Eye (tissue), 1 donor: Measurements from ENCODE around the gene PRKN.

Experiments used
- DNase-seq: peaks from one replicate; pipeline ENCODE4 v3.0.0-alpha.2; 2015

Gene PRKN

DNA sequence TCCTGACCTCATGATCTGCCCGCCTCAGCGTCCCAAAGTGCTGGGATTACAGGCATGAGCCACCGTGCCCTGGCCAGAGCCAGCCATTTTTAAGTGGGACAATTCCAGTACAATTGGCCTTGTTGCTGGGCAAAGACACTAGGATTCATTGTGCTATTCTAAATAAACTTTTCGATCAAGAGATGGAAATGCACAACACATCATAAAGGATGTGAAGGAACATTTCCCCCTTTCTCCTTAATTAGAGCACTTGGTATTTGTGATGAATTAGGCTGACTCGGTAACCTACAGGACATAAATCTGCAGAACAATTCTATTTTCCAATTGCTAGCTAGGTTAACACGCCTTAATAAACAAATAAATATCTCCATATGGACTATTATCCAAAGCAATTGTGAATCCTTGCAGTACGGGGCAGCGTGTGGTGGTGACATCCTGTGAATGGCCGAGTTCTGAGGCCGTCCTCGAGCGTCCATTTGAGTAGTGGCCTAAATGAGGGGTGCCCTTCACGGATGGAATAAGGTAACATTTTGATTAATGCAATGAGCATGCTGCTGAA lies 1047.5 kb downstream of the PRKN start:
- no peak for DNase-seq

DNA sequence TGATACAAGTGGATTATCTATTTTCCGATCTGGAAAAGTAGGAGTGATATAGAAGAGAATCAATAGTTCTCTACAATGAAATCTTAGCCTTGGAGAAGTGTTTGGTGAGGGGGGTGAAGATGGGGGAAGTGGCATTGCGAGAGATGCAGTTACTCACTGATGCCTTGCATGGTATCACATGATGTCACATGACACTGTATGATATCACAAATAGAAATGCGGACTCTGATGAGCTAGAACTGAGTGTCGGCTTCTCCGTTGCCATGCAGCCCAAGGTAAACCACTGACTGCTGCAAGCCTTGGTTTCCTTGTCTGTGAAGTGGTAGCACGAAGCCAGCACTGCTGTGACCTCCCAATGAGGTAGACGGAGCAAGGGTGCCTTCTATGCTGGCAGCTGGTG lies 1050.4 kb downstream of the PRKN start:
- no peak for DNase-seq

DNA sequence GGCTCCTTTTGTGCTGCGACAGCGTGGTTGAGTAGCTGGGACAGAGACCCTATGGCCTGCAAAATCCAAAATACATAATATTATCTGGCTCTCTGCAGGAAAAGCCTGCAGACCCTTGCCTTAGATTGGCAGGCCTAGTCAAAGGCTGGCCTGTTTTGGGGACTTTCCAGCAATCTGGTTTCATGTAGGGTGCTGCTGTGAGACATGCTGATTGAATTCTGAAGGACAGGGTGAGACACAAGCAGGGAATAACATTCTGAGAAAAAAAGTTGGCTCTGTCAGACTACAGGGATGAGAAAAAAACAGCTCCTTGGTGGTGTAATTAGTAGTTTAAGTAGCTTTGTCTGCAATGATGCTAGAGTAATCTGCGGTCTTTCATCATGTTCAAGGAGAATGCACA lies 1051.0 kb downstream of the PRKN start:
- no peak for DNase-seq

DNA sequence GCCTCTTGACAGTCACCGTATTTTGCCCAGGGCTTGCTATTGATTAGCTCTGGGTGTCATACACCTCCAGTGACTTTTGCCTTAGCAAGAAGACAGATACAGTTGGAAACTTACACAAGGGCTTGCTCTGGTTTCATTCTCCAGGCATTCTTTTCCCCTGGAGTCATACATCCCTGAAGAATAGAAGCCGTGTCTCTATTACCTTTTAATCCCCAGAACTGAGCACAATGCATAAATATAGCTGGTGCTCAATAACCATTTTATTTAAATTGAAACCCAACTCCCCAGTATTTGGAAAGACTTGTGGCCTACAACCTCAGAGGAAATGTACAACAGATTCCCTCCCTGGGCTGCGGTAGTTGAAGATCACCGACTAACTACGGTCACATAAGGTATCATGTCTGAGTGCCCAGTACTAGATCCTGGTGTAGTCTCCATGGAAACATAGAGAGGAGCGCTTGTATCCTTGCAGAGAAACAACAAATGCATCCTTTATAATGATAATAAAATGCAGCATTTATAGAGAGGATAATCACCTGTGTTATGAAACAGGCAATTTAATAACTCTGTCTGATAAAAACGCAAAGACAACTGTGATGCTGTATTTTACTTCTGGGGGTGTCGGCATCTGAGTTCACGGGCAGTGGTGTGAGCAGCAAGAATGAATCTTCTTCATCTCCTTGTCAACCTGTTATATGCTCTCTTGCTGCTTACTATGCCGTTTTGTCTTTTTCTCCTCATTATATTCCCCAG lies 1052.5 kb downstream of the PRKN start:
- DNase-seq: no peak

DNA sequence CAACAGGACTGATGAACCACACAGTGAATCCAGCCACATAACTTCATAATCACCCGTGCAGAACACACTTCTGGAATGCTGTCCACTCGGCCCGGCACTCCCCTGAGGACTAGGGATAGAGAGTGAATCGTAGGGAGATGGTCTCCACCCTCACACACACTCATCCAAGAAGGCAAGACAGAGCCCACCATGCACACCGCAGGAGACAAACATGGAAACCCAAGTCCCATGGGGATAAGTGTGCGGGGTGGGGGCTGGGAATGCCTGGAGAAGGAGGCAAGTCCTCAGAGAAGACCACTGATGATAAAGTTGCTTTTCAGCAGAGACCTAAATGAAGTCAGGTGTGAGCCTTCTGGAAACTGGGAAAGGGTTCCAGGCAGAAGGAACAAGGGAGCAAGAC lies 1054.5 kb downstream of the PRKN start:
- DNase-seq: no peak

DNA sequence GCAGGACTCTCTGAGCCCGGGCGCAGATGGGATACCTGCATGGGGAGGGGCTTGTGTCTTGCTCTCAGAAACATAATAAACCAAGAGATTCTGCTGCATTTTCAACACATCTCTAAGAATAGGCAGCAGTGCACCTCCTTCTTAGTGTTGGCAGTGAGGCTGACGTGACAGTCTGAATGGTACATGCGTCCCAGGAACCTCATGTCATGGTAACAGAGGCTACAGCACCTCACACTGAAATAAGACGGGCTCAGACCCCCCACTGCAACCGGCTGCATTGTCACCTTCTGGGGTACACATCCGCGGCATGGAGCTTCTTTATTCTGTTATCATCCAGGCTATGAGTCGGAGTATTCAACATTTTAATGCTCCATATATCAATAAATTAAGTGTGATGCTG lies 1056.4 kb downstream of the PRKN start:
- DNase-seq: no peak

DNA sequence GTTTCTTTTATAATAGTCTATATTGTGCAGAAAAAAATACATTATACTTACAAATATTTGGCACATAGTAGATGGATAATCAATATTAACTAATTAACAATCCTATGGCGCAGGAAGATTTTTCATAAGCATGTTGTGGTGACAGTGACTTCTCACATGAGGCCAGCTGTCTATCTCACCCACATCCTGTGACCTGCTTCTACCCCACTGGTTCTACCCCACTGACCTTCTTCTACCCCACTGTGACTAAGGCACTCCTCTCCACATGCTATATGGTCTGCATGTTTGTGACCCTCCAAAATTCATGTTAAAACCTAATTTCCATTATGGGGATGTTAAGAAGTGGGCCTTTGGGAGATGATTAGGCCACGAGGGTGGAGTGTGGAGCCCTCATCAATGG lies 1058.9 kb downstream of the PRKN start:
- DNase-seq: no peak

DNA sequence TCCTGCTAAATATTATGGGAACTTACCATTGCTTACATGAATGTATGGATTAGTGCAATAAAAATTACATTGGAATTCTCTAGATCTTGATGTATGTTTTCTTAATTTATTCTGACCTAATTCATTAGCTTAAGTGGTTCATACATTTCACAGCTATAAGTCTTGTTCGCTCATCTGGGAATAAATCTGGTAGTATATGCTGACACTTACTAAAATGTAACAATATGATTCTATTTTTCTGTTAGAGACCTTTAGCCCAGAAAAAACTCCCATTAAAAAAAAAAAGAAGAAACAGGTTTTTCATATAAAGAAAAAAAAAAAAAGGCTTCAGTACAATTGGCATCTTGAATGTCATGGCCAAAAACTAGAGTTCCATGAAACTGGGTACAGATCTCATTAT lies 1059.6 kb downstream of the PRKN start:
- no peak for DNase-seq

DNA sequence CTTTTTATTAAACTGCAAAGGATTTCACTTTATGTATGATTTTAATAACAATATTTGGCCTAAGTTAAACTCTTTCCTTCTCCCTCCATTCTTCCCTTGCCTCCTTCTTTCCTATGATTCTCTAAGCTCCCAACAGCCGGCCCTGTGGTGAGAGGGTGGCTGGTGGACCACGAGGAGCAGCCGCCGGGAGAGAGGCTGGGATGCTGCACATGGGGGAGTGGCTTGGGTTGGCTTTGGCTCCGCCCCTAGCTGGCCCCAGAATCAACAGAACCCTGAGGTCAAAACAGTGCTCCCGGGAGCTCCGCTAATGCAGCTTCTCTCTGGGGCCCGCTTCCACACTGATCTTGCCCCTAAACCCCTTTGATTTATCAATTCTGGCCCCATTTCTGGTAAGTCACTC lies 1063.9 kb downstream of the PRKN start:
- DNase-seq: no peak

DNA sequence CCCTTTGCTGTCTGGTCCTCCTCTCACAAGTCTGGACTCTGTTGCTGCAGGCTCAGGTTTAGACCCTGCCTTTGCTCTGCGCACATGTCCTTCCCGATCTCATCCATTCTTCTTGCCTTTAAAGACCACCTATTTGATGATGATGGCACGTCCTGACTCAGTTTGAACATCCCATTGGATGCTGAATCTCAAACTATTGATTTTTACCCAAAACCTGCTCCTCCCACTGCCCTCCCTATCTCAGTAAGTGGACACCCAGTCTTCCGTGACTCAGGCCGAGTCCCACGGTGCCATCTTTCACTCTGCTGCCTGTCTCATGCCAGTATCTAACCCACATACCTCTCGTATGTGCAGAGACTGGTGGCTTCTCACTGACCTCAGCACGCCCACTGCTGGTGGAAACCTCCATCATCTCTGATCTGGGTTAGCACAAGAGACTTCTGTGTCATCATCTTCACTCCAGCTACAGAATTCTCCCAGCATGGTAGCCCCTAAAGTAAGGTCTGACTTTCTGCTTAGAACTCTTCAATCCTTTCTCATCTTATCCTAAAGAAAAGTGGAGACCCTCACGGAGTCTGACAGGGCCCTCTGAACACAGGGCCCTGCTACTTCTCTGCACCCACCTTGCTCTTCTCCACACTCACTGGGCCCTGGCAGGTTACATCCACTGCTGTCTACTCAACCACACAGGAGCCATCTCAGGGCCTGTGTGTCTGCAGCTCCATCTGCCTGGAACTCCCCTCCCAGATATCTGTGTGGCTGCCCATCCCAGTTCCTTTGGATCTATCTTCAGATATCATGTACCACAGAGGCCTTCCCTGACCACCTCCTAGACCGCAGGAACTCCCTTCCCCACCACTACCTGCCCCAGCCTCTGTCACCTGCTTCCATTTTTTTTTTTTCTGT lies 1066.6 kb downstream of the PRKN start:
- DNase-seq: no peak

DNA sequence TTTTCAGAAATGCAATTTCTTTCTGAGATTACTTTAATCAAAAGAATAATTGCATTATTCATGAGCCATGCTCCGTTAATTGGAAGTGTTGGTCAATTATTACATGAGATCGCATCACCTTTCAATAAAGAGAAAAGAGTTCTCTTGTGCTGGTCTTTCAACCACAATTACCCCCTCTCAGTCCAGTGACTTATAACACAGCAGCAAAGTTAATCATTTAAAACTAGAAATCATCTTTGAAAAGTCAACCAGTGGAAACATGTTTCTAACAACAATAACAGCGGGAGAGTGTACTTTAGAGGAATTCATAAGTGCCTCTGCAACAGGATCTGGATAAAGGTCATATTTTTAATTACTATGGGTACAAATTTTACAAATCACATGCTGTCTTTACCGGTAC lies 1069.4 kb downstream of the PRKN start:
- no peak for DNase-seq

DNA sequence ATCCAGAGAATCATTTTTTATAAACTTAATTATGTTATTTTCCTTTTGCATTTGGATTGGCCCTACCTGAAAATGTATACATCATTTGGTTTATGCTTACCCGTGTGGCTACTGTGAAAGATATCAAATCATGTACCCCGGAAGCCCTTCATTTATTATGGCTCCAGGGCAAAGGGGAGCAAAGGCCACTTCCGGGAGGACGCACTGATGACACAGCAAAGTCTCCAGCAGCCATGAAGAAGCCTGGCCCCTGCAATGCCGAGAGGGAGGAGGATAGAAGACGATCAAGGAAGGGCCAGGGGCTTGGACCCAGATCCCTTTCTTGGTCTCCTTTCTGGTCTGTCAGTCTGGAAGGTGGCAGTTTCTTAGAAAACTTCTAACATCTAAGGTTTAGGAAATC lies 1073.4 kb downstream of the PRKN start:
- DNase-seq: no peak

DNA sequence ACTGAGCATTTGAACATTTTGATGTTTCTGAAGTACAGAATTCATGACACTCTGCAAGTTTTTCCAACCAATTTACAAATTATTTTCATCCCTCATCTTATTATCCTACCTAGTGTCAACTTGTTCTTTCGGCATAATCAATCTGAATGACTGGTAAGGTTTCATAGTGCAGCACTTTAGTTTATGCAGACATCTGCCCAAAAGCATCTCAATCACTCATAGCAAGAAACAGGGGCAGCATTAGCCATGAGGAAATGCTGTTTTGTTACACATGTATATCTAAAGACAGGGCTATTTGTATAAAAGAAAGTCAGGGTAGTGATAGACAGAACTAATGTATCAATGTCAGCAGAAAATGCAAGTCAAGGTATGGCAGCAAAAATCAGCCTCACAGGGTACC lies 1075.6 kb downstream of the PRKN start:
- no peak for DNase-seq

DNA sequence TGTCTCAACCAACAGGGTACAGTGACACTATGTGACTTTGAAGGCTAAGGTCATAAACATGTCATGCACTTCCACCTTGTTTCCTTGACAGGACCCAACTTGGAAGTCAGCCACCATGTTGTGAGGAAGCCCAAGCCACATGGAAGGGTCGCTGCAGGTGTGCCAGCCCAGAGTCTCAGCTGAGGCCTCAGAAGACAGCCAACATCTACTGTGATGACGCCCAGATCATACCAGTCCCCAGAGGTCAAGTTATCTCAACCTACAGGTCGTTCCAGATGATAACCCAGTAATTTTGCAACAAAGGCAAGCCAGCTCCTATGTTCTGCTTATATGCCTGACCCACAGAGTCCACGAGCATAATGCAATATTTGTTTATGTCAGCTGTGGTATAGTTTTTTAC lies 1077.7 kb downstream of the PRKN start:
- DNase-seq: no peak

DNA sequence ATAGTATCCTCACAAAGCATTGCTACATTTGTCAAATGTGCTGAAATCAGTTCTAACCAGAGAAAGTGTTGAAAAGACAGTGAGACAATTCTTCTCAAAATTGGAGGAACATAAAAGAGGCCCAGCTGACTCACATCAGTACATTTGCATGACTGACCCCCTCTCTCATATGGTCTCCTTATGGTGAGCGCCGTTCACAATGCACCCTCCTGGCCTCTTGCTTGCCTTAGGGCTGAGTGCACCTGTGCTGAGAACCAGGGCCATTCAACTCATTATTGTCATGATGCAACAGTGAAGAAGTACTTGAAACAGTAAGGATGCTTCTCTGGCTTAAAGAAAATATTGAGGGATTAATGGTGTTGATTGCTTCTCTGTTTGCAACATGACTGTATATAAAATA lies 1078.5 kb downstream of the PRKN start:
- no peak for DNase-seq

DNA sequence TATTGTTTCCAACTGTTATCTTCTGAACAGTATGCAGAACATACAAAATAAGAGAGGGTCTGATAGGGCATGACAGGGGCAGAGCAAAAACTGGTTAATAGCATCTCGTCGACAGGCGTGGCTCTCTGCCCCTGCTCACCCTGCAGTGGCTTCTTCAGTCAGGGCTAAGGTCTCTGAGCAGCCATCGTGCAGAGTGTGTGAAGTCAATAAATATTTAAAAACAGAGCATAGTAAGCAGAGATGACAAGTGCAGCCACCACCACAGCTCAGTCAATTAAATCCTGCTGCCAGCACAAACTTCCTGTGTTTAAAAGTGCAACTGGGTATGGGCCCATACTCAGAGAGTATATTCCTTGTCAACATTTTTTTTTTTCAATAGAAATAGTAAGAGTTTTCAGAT lies 1080.3 kb downstream of the PRKN start:
- no peak for DNase-seq

DNA sequence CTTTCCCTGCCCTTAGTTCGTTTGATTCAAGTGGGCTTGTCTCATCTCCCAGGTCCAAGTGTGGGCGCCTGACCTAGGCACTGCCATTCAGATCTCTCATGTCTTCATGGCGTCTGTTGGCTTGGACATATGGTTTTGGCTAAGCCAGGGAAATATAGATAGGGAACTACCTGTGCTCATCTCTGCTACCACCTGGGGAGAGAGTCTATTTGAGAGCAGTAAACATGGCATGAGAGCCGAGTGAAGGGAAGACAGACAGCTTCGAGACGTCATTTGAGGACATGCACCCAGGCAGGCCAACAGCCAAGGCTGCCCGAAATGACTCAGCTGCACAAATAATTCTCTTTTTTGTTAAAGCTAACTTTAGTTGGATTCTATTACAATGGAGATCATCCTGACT lies 1083.0 kb downstream of the PRKN start:
- no peak for DNase-seq

DNA sequence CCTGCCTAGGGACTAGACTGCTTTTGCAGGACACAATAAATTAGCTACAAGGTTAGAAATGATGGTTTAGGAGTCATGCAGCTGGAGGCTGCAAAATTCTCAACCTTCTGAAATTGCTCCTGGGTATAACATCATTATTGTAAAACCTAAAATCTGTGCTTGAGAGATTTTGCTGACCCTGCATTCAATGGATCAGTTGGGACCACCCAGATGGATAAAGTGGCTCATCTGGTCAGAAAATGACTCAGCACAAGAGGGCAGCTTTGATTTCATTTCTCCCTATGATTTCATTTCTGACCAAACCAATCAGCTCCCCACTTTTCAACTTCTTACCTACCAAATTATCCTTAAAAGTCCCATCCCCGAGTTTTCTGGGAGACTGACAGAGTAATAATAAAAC lies 1086.4 kb downstream of the PRKN start:
- DNase-seq: no peak

DNA sequence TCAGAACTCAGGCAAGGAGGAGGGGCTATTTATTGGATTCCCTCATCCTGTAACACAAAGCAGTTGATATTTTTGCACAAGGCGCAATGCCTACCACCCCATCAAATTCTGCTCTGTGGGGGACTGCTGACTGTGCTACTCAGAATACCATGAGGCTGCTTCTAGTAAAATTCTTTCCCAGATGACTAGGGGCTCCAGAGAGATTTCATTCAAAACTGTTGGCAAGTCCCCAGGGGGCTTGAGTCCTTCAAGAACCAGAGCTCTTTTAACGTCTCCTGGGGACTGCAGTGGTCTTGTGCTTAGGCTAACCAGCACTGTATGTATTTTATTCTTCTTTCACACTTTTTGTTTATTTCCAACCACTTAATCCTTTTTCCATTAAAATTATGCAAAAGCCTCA lies 1087.8 kb downstream of the PRKN start:
- no peak for DNase-seq

DNA sequence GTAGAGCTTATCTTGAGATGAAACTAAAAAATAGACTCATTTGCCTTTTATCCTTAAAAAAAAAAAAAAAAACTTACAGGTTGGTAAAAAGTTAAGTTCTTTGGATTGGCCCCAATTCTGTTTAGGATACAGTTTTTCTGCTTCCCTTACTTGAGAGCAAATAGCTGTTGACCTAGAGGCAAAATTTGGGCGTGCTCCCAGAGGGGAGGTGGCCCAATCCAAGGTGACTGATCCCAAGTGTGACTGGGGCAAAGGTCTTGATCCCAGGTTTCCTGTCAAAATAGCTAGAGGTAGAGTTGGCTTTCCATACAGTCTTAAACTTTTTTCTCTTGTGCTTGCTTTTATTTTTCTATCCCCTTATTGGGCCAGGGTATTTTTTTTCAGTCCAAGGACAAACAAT lies 1089.9 kb downstream of the PRKN start:
- no peak for DNase-seq

DNA sequence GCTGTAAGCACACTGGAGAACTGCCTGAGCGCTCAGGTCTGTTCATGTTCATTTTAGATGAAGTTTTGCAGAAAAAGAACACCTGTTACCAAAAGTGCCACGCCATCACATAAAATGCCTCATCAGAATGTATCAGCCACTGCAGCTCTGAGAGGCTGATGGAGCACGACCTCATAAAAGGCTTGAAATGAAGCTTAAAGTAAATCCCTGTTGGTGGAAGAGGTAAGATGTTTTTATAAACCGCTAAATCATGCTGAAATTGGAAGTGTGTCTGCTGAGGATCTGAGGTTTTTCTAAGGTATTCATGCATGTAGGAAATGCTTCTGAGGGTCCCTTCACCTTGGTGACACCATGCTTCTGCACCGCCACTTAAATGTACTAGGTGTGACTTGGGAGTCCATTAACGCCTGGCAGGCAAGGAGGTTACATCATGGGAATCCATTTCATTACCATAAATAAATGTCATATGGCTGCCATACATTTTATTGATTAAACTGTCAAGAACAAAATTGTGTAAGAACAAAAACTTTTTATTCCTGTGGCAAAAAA lies 1090.6 kb downstream of the PRKN start:
- no peak for DNase-seq

DNA sequence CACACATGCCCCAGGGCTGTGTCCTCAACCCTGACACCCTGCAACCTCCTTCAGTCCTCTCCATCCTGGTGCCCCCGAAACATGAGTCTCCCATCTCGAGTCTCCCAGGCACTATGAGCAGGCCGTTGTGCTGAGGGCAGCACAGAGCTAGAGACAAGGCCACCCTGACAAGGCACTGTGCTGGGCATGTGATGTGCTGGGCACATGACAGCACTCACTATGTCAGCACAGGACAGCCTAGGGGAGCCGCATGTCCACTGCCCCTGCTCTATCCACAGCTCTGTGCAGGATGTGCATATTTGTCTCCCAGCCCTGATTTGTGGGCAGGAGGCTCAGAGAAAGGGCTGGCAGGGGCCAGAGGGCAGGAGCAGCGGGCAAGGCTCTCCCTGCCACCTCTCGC lies 1091.6 kb downstream of the PRKN start:
- DNase-seq: no peak

DNA sequence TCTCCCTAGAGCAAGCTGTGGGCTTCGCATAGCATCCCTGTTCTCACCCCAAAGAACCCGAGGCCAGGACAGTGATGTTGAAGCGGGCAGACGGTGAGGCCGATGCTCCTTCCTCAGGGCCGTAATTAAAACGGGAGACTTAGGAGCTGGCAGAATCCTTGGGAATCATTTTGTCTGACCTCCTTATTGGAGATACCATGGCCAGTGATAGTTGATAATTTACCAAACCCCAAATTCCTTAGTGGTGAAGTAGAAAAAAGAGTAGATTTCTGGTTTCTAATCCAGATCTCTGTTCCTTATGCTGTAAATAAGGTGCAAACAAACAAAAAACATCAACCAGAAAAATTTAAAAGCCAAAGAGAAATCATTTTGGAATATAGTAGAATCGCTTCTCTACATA lies 1092.7 kb downstream of the PRKN start:
- DNase-seq: no peak

DNA sequence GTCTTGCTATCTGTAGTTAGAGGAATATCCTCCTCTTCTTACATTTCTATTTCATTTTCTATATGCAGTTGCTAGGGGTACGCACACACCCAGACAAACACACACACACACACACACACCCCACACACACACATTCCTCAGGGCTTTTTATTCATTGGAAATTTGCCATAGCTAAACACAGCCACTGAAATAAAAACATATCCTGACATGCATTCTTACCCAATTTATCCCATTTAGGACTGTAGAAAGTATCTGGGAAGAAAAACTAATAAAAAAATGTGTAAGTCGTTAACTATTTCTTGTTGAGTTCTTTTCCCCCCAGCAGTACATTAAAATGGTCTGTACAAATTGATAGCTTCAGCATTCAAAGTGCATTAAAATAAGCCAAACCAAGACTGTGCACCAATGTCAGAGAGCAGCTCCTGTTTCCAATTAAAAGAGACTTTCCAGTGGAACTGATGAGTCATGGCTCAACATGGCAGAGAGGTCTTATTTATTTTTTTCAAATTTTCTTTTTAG lies 1095.8 kb downstream of the PRKN start:
- DNase-seq: peak; percentile 66
